Measurements from ENCODE around the gene BCL2A1.

DNA sequence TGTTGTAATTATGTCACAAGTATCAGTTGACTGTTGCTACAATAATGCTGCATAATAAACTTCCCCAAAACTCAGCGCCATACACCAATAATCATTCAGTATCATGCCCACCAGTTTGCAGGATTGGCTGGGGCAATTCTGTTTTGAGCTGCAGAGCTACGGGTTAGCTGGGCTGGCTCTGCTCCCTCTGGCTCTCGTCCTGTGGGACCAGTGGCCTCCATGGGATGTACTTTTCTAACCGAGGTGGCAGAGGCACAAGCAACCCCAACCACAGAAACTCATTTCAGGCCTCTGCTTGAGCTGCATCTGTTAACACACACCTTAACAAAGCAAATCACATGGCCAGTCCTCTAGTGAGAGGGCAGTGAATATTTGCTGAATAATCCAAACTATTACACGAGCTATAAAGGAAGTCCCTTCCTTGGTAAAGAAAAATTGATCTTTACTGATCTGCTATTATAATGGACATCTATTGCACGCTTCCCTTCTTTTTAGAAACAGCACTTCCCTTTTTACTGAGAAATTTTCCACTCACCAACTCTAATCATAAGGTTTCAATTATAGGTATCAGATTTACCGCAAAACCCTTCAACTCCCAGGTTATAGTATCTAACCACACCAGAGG is 10.9 kb upstream of the BCL2A1 start:
- TF ChIP-seq, protein P1, sequence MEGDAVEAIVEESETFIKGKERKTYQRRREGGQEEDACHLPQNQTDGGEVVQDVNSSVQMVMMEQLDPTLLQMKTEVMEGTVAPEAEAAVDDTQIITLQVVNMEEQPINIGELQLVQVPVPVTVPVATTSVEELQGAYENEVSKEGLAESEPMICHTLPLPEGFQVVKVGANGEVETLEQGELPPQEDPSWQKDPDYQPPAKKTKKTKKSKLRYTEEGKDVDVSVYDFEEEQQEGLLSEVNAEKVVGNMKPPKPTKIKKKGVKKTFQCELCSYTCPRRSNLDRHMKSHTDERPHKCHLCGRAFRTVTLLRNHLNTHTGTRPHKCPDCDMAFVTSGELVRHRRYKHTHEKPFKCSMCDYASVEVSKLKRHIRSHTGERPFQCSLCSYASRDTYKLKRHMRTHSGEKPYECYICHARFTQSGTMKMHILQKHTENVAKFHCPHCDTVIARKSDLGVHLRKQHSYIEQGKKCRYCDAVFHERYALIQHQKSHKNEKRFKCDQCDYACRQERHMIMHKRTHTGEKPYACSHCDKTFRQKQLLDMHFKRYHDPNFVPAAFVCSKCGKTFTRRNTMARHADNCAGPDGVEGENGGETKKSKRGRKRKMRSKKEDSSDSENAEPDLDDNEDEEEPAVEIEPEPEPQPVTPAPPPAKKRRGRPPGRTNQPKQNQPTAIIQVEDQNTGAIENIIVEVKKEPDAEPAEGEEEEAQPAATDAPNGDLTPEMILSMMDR (conservative IDR thresholded peaks at IDR 0.05; ENCODE audit: low read length) = no peak
- no peak for TF ChIP-seq EZH2phosphoT487 (IDR thresholded peaks at IDR 0.05; ENCODE audit: borderline replicate concordance, low read depth, low read length)
